Heart right ventricle (tissue), 16 donors: Measurements from ENCODE around the gene SH3YL1. TPM values are rescaled to one million over a fixed set of nuclear protein-coding genes. Genes with fewer than 3 reads are reported as not detected.

Experiments
- ATAC-seq, 8 donors: fragments of 200-7000 bp; cut with Tn5 transposase; one replicate each; pipeline ENCODE4 v1.9.1; 2020; ENCODE audit warnings: mild to moderate bottlenecking in 8 of 8, moderate library complexity in 8 of 8, moderate number of reproducible peaks in 1 of 8
- DNase-seq, 2 donors: peaks; one replicate each; pipeline ENCODE4 v3.0.0-alpha.2; 2020
- H3K27ac ChIP-seq, 10 donors: fragments of 200-600 bp; sonication (generic) in 2 of 10; one replicate each; pipeline versions ENCODE4 v1.5.0 to v1.8.0; 2020 to 2022; ENCODE audit warnings: mild to moderate bottlenecking in 3 of 10
- H3K27me3 ChIP-seq, 7 donors: fragments of 200-600 bp; one replicate each; pipeline ENCODE4 v1.8.0; 2021 to 2022; ENCODE audit warnings: mild to moderate bottlenecking in 2 of 7
- H3K36me3 ChIP-seq, 9 donors: fragments of 200-600 bp; sonication (generic) in 1 of 9; one replicate each; pipeline versions ENCODE4 v1.5.0 to v1.8.0; 2020 to 2022; ENCODE audit warnings: mild to moderate bottlenecking in 2 of 9
- H3K4me1 ChIP-seq, 9 donors: fragments of 200-600 bp; sonication (generic) in 1 of 9; one replicate each; pipeline versions ENCODE4 v1.5.0 to v1.8.0; 2020 to 2022; ENCODE audit warnings: mild to moderate bottlenecking in 4 of 9
- H3K4me3 ChIP-seq, 10 donors: fragments of 200-600 bp; sonication (generic) in 2 of 10; one replicate each; pipeline versions ENCODE4 v1.5.0 to v1.8.0; 2020 to 2022; ENCODE audit warnings: mild to moderate bottlenecking in 7 of 10, moderate library complexity in 2 of 10
- H3K9me3 ChIP-seq, 11 donors: fragments of 200-600 bp in 10 of 11; sonication (generic) in 2 of 11; one replicate each; pipeline versions ENCODE4 v1.5.0 to v1.8.0; 2013 to 2022; ENCODE audit warnings: mild to moderate bottlenecking in 2 of 11, control low read depth in 1 of 11, moderate library complexity in 1 of 11
- WGBS, 2 donors: extraction: QIAGEN DNeasy Blood & Tissue Kit; methylation state at CpG; one replicate each; pipeline ENCODE4 v1.1.7; 2013; ENCODE audit warnings: inconsistent platforms in 1 of 2; 5-methylcytosine and 5-hydroxymethylcytosine counted together
- intact Hi-C, 10 donors: fragments of 100-400 bp; cut with DNase I; formaldehyde crosslinking; loops; one replicate each; pipeline versions ENCODE4 v1.11.1 to v1.14.2; 2022
- polyA plus RNA-seq, 2 donors: library from polyadenylated mRNA; stranded (reverse); fragments of 200-250 nt; gene quantifications; one replicate each; pipeline ENCODE4 v1.2.3, GENCODE V29; 2013
- total RNA-seq, 10 donors: library from RNA; stranded (reverse); fragmentation: NEBNext Ultra II Directional in 3 of 10; extraction: Animal tissue kit (Norgen Biotek cat#: 25700) in 3 of 10; gene quantifications; one replicate each; pipeline versions ENCODE4 v1.2.1 to v1.2.4, GENCODE V29; 2021 to 2023
- TF ChIP-seq, protein P1 (sequence below), 9 donors: fragments of 200-600 bp; sonication (generic) in 2 of 9; IDR thresholded peaks; one replicate each; pipeline versions ENCODE4 v1.5.0 to v1.8.0; 2021 to 2022; ENCODE audit warnings: antibody characterized with exemption in 9 of 9, mild to moderate bottlenecking in 5 of 9, moderate library complexity in 1 of 9
- donor health status: Arrhythmogenic right ventricular cardiomyopathy.
- donor health status: ischemic (EF 13 %, LVEDD 7.1; RV severe dilation, severe dysfunction).
- donor health status: healthy with polysubstance abuse.
- donor health status: DM: no; HTN: yes; CAD: no.
- donor health status: DM: no; HTN: no; CAD: no.
- donor health status: ischemic (EF 25% LVEDD 6.9; RV normal size, moderate dysfunction).
- donor health status: ischemic (EF 25% LVEDD 5.7; RV mildly dilated, moderate dysfunction).
- donor health status: healthy.
- donor health status: DM: yes; HTN: yes; CAD: no.
- donor health status: Ischemic cardiomyopathy.
- donor health status: ischemic (EF 35%, LVEDD 5.7; RV mildly dilated, moderate dysfunction).
- donor health status: nonischemic (EF 11% LVEDD 7.7; RV severe dilation, severe dysfunction).
- donor health status: DM: yes; HTN: yes; CAD: no.
- donor health status: PGD.
- donor health status: ischemic (EF 29% LVEDD 5.4; RV normal size, mild dysfunction).
- donor health status: nonischemic (EF 23%, LVEDD 6.1; RV moderate dilation, normal function).

The SH3YL1 gene
- total and polyA plus RNA-seq, 12 donors: 7.6 to 39.1 (median 9.3) TPM

DNA sequence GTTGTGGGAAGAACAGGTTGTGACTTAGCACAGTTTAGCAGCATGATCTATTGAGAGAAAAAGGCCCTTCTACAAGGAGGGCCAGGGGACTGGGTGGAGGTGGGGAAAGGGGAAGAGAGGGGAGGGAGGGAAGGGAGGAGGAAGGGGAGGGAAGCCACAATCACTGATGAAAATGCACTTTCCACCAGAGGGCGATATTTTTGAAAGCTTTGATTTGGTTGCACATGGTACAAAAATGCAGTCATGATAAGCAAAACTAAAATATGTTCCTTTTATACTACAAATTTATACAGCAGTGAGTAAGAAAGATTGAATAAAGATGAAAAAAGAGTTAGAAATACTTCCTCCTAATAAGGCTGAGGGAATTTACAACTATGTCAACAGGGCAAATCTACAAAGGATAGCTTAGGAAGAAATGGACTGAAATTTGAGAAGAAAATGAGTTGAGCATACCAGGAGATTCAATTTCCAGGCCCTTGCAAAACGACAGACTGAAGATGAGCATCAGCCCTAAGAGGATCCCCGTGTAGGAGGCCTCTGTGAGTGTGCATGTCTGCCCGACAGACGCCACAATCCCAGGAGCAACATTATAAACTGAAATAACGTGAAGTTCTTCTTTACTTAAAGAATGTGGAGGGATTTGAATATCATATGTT, 17.2 kb downstream of the SH3YL1 start:
- no peaks in the 10 kb centered on the region for H3K4me1 ChIP-seq
- intact Hi-C loops: loop anchor here in 5 of 10 donors (2.0 to 10.0 kb wide), 5 partner anchors 41 to 388 kb away; partner anchors contain the start of gene ALKAL2 (in 1 of the 5)
- H3K27me3 ChIP-seq: no peaks in the 10 kb centered on the region
- peaks cover 0 to 80% (median 23%) of the 10 kb centered on the region in 9 donors for H3K36me3 ChIP-seq
- peak in 1 of 2 donors; percentile 29 for DNase-seq
- no peak overlapping the region for H3K27ac ChIP-seq
- TF ChIP-seq, protein P1, sequence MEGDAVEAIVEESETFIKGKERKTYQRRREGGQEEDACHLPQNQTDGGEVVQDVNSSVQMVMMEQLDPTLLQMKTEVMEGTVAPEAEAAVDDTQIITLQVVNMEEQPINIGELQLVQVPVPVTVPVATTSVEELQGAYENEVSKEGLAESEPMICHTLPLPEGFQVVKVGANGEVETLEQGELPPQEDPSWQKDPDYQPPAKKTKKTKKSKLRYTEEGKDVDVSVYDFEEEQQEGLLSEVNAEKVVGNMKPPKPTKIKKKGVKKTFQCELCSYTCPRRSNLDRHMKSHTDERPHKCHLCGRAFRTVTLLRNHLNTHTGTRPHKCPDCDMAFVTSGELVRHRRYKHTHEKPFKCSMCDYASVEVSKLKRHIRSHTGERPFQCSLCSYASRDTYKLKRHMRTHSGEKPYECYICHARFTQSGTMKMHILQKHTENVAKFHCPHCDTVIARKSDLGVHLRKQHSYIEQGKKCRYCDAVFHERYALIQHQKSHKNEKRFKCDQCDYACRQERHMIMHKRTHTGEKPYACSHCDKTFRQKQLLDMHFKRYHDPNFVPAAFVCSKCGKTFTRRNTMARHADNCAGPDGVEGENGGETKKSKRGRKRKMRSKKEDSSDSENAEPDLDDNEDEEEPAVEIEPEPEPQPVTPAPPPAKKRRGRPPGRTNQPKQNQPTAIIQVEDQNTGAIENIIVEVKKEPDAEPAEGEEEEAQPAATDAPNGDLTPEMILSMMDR (IDR thresholded peaks at IDR 0.05): peak in 8 of 9 donors; percentile 13 to 70 (median 58)
- ATAC-seq: no peak
- H3K9me3 ChIP-seq: peaks cover 0 to 19% (median 6%) of the 10 kb centered on the region in 11 donors
- WGBS, 2 donors: 65 to 68% methylated on average over 6 of the region's 6 CpGs
- H3K4me3 ChIP-seq: no peak overlapping the region

DNA sequence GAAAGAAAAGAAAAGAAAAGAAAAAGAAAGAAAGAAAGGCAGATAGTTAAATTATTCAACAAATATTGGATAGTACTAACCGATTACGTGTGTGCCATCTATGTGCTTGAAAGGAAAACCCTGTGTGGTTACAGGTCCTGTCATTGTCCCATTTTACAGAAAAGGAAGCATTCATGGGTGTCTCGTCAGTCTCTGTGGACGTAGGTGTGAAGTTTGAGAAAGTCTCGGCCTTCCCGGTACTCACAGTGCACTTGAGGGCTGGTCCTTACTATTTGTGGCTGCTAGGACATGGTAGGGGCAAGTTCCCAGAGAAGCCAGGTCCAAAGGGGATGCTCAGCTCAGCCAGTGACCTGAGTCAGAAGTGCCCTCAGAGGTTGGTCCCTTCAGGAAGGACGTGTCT, 19.3 kb downstream of the SH3YL1 start:
- DNase-seq (no peak), ATAC-seq (no peak)
- H3K9me3 ChIP-seq: peaks cover 0 to 19% (median 6%) of the 10 kb centered on the region in 11 donors
- WGBS, 2 donors: 93 to 96% methylated on average over 7 of the region's 7 CpGs
- no peak overlapping the region for H3K4me3 ChIP-seq
- H3K27ac ChIP-seq: no peak overlapping the region
- intact Hi-C loops: loop anchor here in 3 of 10 donors (10.0 kb wide), 2 partner anchors 50 to 390 kb away; no protein-coding TSS in a partner anchor
- no peaks in the 10 kb centered on the region for H3K27me3 ChIP-seq
- TF ChIP-seq, protein P1 (IDR thresholded peaks at IDR 0.05): no peak
- H3K36me3 ChIP-seq: peaks cover 0 to 93% (median 20%) of the 10 kb centered on the region in 9 donors
- no peaks in the 10 kb centered on the region for H3K4me1 ChIP-seq

DNA sequence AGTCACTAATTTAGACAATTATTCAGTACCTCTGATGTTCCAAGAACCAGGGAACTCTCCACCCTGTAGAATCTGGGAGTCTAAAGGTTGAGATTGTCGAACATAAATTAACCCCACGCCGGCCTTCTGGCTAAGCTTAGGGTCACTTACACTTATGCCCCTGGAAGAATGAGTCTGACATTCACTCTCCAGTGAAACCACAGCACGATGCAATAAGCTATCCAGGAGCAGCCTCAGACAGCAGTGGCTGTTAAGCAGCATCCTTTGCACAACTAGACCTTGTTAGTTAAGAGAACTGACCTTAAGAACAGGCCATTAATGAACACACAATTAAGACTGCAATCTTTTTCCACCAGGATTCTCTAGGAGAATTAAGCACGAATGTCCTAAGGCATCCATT, 25.0 kb downstream of the SH3YL1 start:
- H3K27ac ChIP-seq: no peak overlapping the region
- H3K4me1 ChIP-seq: no peaks in the 10 kb centered on the region
- peaks cover 0 to 19% (median 6%) of the 10 kb centered on the region in 11 donors for H3K9me3 ChIP-seq
- peaks cover 0 to 61% (median 13%) of the 10 kb centered on the region in 9 donors for H3K36me3 ChIP-seq
- intact Hi-C loops: loop anchor here in 1 of 10 donors (5.0 kb wide), 1 partner anchor 58 kb away; no protein-coding TSS in a partner anchor
- TF ChIP-seq, protein P1 (IDR thresholded peaks at IDR 0.05): no peak
- WGBS, 2 donors: 91 to 92% methylated on average over 5 of the region's 5 CpGs
- ATAC-seq (no peak), DNase-seq (no peak)
- no peaks in the 10 kb centered on the region for H3K27me3 ChIP-seq
- no peak overlapping the region for H3K4me3 ChIP-seq

DNA sequence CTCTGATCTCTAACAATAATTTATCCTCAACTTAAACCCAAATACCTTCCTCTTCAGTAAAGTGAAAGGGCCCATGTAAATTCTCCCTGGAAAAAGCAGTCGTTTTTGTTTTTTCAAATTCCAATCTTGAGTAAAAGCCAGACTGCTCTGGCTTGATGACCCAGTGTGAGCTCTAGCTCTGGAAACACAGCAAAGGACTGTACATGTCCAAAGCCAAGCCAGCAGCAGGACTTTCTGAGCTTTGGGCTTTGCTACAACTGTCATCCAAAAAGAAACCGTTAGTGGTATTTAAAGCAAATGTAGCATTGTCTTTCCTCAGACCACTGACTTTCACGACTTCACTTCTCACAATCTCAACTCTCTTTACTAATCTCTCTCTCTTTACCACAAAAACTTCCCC, 25.4 kb downstream of the SH3YL1 start:
- H3K9me3 ChIP-seq: peaks cover 0 to 18% (median 6%) of the 10 kb centered on the region in 11 donors
- peaks cover 0 to 61% (median 8%) of the 10 kb centered on the region in 9 donors for H3K36me3 ChIP-seq
- WGBS, 2 donors: 68% methylated on average over 3 of the region's 3 CpGs
- H3K4me3 ChIP-seq: no peak overlapping the region
- TF ChIP-seq, protein P1 (IDR thresholded peaks at IDR 0.05): no peak
- H3K4me1 ChIP-seq: no peaks in the 10 kb centered on the region
- ATAC-seq: no peak
- no peak for DNase-seq
- intact Hi-C loops: loop anchor here in 1 of 10 donors (5.0 kb wide), 1 partner anchor 59 kb away; no protein-coding TSS in a partner anchor
- no peak overlapping the region for H3K27ac ChIP-seq
- no peaks in the 10 kb centered on the region for H3K27me3 ChIP-seq
